Measurements from ENCODE around the gene MRPS35. TPM values are rescaled to one million over a fixed set of nuclear protein-coding genes. Genes with fewer than 3 reads are reported as not detected.

The MRPS35 gene
- total RNA-seq, 3 donors from 2014 or later, result 37.7 to 64.1 (median 43.5) TPM

DNA sequence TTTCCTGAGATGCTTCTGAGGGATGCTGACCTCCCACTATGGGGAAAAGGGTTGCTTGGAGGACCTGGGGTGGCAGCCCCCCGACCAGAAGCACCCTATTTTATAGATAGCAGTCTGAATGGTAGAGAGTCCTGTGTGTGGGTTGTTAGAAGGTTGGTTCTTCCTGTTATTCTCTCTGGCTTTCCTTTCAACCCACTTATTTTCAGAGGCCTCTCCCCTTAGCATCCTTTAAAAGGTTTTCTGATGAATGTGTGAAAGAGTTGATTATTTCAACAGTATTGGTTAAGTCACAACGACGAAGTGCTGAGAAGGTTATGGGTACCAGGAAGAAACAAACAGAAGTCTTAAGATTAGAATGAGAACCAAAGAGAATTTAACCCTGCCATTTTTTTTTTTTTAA lies 90.2 kb downstream of the MRPS35 start:
- Histone ChIP-seq H3K4me3 (no peak overlapping the region), H3K9me3 (no peaks in the 10 kb centered on the region), H3K27me3 (no peaks in the 10 kb centered on the region), H3K4me1 (no peaks in the 10 kb centered on the region), H3K27ac (no peak overlapping the region), H3K36me3 (no peaks in the 10 kb centered on the region)
- TF ChIP-seq POLR2A (IDR thresholded peaks at IDR 0.05) (no peak), POLR2AphosphoS5 (IDR thresholded peaks at IDR 0.05) (no peak)
- TF ChIP-seq, protein P1, sequence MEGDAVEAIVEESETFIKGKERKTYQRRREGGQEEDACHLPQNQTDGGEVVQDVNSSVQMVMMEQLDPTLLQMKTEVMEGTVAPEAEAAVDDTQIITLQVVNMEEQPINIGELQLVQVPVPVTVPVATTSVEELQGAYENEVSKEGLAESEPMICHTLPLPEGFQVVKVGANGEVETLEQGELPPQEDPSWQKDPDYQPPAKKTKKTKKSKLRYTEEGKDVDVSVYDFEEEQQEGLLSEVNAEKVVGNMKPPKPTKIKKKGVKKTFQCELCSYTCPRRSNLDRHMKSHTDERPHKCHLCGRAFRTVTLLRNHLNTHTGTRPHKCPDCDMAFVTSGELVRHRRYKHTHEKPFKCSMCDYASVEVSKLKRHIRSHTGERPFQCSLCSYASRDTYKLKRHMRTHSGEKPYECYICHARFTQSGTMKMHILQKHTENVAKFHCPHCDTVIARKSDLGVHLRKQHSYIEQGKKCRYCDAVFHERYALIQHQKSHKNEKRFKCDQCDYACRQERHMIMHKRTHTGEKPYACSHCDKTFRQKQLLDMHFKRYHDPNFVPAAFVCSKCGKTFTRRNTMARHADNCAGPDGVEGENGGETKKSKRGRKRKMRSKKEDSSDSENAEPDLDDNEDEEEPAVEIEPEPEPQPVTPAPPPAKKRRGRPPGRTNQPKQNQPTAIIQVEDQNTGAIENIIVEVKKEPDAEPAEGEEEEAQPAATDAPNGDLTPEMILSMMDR (IDR thresholded peaks at IDR 0.05), result no peak
- intact Hi-C loops (cut with DNase I; ENCODE audit: low total_unique reads), result no loop called here
- DNase-seq (ENCODE audit: low spot score in 2 of 2), result no peak

DNA sequence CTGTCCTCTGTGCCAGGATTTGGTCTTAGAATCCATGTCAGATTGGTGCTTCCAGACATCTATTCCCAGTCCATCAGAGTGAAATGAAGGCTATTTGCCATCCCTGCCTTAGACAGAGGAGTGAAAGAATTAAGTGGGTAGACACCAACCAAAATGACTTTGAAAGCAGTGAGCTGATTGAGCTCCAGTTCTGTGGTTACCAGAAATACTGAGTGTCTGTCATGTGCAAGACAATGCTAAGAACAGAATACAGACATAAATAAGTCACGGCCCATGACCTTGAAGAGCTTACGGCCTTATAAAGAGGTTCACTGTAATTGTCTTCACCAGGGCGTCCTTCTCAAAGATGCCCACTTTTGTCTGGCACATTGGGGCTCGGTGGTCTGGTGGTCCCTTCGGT lies 91.0 kb downstream of the MRPS35 start:
- intact Hi-C loops (cut with DNase I; ENCODE audit: low total_unique reads), result no loop called here
- DNase-seq (ENCODE audit: low spot score in 2 of 2), result no peak
- TF ChIP-seq POLR2A (IDR thresholded peaks at IDR 0.05) (no peak), POLR2AphosphoS5 (IDR thresholded peaks at IDR 0.05) (no peak)
- TF ChIP-seq, protein P1 (IDR thresholded peaks at IDR 0.05), result no peak
- no peaks in the 10 kb centered on the region for H3K9me3 ChIP-seq
- no peaks in the 10 kb centered on the region for H3K36me3 ChIP-seq
- H3K4me1 ChIP-seq, result no peaks in the 10 kb centered on the region
- H3K27me3 ChIP-seq, result no peaks in the 10 kb centered on the region
- H3K4me3 ChIP-seq, result no peak overlapping the region
- no peak overlapping the region for H3K27ac ChIP-seq

DNA sequence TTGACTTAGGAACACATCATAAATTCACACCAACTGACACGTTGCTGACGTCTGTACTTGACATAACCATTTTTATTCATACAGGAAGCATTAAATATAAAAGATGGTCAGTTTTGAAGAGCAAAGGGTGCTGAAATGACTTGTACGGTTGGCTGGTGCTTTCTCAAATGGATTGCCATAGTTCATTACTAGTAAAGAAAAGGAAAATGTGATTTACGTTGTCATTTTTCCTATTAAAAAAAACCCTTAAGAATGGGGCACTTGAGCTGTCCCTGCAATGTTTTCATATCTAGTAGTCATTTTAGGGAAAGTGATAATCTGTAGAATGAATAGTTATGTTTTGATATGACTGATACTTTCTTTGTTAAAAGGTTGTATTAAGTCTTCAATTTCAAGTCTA lies 91.9 kb downstream of the MRPS35 start:
- no peak for DNase-seq (ENCODE audit: low spot score in 2 of 2)
- Histone ChIP-seq H3K4me3 (no peak overlapping the region), H3K9me3 (no peaks in the 10 kb centered on the region), H3K27me3 (no peaks in the 10 kb centered on the region), H3K4me1 (no peaks in the 10 kb centered on the region), H3K27ac (no peak overlapping the region), H3K36me3 (no peaks in the 10 kb centered on the region)
- intact Hi-C loops (cut with DNase I; ENCODE audit: low total_unique reads), result no loop called here
- TF ChIP-seq POLR2A (IDR thresholded peaks at IDR 0.05), result no peak
- TF ChIP-seq, protein P1 (IDR thresholded peaks at IDR 0.05), result no peak
- TF ChIP-seq POLR2AphosphoS5 (IDR thresholded peaks at IDR 0.05), result no peak

DNA sequence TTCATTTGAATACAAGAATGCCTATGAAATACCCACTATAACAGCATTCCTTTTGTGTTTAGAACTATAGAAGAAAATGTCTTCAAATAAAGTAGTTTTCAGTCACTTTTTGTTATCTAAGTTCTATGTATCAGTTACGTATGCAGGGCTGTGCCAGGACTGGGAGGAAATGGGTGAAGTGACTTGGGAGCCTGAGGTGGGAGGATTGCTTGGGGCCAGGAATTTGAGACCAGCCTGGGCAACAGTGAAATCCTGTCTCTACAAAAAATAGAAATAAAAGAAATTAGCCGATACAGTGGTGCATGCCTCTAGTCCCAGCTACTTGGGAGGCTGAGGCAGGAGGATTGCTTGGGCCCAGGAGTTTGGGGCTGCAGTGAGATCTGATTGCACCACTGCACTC lies 92.3 kb downstream of the MRPS35 start:
- no peak for DNase-seq (ENCODE audit: low spot score in 2 of 2)
- H3K27ac ChIP-seq, result no peak overlapping the region
- no peaks in the 10 kb centered on the region for H3K27me3 ChIP-seq
- no peak overlapping the region for H3K4me3 ChIP-seq
- H3K36me3 ChIP-seq, result no peaks in the 10 kb centered on the region
- H3K9me3 ChIP-seq, result no peaks in the 10 kb centered on the region
- H3K4me1 ChIP-seq, result no peaks in the 10 kb centered on the region
- TF ChIP-seq POLR2AphosphoS5 (IDR thresholded peaks at IDR 0.05) (no peak), POLR2A (IDR thresholded peaks at IDR 0.05) (no peak)
- TF ChIP-seq, protein P1 (IDR thresholded peaks at IDR 0.05), result no peak
- intact Hi-C loops (cut with DNase I; ENCODE audit: low total_unique reads), result no loop called here

DNA sequence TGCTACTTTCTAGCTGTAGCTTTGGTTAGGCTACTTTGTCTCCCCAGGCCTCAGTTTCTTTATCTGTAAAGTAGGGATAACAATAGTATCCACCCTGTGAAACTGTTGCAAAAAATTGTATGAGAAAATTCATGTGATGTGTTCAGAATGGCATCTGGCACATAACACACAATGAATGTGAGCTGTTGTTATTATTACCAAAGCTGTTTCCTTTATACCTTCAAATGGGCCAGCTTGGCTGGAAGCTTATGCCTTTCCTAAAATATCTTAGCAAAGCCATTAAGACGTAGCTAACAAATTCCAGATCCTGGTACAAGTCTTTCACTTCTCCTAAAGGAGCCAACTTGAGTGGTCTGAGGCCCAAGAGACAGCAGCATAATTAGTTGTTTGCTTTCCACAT lies 94.6 kb downstream of the MRPS35 start:
- Histone ChIP-seq H3K27ac (no peak overlapping the region), H3K9me3 (no peaks in the 10 kb centered on the region), H3K4me3 (no peak overlapping the region), H3K27me3 (no peaks in the 10 kb centered on the region), H3K4me1 (no peaks in the 10 kb centered on the region), H3K36me3 (no peaks in the 10 kb centered on the region)
- DNase-seq (ENCODE audit: low spot score in 2 of 2), result no peak
- TF ChIP-seq POLR2AphosphoS5 (IDR thresholded peaks at IDR 0.05) (no peak), POLR2A (IDR thresholded peaks at IDR 0.05) (no peak)
- TF ChIP-seq, protein P1 (IDR thresholded peaks at IDR 0.05), result no peak
- intact Hi-C loops (cut with DNase I; ENCODE audit: low total_unique reads), result no loop called here

Other genes starting within 250 kb of the MRPS35 start
- gene PPFIBP1, start 186.6 kb upstream of the MRPS35 start, total RNA-seq, result 10 to 100 TPM; 34.4 to 86.5 (median 84.0) TPM
- 1 to 10 TPM in 2 of 3 donors, under 1 TPM in 1; 0.64 to 3.3 (median 1.8) TPM for gene REP15, start 14.4 kb upstream of the MRPS35 start, total RNA-seq
- gene KLHL42, start 69.4 kb downstream of the MRPS35 start, total RNA-seq, result 10 to 100 TPM; 20.6 to 32.3 (median 30.8) TPM
- under 1 TPM in 1 of 3 donors, not detected in 2; 0.73 TPM for gene MANSC4, start 69.4 kb downstream of the MRPS35 start, total RNA-seq